ENCODE measurements around the gene ZNF469.
"Not testable (repeated sequence)": the region's sequence is repeated elsewhere in the genome, so short reads cannot be mapped to it uniquely, and the experiment has no call there.

Gene ZNF469

DNA sequence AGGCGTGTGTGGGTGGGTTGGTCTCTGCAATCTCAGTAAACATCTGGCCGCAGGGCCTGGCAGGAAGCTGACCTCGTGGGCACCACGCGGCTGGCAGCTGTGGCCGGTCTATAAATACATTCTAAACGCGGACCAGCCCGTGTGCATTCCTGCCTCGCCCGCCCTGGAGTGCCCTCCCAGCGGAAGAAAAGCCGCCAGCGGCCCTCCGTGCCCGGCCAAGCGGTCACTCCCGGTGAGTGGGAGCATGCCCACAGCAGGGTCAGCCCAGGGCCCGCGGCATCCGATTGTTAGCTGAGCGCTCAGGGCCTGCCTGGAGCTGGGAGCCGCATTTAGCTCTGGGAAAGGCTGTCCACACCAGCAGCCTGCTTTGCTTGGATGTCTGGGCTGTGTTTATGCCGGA lies 10.3 kb downstream of the ZNF469 start:
- no peak for DNase-seq

DNA sequence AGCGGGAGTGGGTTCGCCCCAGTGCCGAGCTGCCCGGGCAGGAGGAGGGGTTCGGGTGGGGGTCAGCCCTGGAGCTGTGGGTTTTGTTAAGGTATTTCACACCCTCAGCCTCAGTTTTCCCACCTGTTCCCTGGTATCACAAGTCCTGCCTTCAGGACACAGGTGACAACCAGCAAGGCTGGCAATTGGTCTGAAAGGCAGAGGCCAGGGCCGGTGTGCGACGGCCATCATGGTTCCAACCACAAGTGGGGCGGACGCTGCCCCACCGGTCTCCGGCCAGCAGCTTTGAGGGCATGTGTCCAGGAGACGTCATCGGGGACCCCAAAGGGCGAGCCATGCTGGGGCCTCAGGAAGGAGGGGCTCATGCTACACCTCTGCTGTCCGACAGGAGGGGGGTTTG lies 10.8 kb downstream of the ZNF469 start:
- no peak for DNase-seq

DNA sequence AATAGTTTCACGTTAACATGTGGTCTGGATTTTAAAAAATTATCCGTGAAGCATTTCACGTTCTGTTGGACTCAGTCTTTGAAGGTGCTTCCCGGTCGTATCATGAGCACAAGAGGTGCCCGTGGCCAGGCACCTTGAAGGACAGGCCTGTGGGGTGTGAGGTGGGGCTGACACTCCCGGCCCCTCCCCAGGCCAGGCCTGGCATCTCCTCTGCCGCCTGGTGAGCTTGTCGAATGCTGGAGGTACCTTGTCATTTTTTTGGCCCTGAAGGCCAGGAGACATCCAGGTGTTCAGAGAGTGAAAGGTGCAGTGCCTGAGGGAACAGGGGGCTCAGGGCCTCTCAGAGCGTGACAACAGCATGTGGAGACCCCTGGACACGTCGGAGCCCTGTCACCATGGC lies 11.7 kb downstream of the ZNF469 start:
- no peak for DNase-seq

DNA sequence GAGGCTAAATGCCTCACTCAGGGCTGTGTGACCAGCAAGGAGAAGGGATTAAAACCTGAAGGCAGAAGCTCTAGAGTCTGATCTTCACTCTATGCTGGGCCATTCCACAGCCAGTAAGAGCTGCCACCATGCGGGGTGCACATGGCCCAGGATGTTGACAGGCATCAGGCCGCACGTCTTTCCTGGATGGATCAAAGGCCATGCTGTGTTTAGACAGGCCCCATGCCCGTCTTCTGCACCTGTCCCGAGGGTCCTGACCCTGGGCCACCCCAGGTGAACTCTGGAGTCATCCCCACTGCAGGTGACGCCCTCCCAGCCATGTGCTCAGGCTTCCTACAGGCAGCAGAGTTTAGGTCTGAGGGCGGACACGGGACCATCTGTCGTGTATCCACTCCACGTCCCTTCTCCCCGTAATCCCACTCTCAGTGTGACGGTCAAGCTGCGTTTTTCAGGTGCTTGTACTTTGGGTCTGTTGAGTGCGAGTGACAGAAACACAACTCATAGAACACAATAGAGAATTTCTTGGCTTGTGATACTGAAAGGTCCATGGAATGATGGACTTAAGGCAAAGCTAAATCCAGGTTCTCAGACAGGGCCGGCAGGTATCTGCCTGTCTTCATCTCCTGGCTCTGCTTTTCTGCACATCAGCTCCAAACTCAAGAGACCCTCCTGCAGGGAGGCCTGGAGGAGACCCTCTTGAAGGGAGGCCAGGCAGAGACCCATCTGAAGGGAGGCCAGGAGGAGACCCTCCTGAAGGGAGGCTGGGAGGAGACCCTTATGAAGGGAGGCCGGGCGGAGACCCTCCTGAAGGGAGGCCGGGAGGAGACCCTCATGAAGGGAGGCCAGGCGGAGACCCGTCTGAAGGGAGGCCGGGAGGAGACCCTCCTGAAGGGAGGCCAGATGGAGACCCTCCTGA lies 13.2 kb downstream of the ZNF469 start:
- no peak for DNase-seq

GRCh38 chr16:88398170-88398873 lies 15.6 kb downstream of the ZNF469 start:
- no peak for DNase-seq

DNA sequence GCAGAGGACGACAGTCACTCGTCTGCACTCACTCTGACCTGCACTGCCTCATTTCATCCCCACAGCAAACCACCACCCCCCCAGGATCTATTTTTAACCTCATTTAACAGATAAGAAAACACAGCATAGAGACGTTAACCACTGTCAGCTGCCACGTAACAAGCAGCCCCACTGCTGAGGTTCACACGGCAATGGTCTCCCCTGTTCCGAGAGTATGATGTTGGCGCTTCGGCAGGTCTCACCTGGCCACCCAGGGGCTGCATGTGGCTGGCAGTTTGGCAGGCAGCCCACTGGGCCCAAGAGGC lies 16.1 kb downstream of the ZNF469 start:
- no peak for DNase-seq

DNA sequence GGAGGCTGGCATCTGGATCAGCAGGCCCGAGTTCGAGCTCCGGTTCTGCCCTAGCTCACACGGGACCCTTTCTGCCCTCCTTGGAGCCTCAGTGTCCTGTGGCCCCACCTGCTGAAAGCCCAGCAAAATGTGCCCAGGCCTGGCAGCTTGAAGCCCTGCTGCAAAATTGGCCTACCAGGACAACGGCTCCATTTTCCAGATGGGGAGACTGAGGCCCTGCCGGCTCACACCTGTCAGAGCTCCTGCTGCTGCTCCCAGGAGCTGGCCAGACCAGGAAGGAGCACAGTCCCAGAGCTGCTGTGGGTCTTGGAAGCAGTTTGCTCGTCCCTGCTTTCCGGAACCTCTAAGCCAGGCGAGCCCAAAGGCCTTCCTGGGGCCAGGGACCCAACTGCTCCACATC lies 17.4 kb downstream of the ZNF469 start:
- DNase-seq: no peak

- DNase-seq: no peak
These were observed 19.0 kb downstream of the ZNF469 start for GRCh38 chr16:88401604-88402246.

DNA sequence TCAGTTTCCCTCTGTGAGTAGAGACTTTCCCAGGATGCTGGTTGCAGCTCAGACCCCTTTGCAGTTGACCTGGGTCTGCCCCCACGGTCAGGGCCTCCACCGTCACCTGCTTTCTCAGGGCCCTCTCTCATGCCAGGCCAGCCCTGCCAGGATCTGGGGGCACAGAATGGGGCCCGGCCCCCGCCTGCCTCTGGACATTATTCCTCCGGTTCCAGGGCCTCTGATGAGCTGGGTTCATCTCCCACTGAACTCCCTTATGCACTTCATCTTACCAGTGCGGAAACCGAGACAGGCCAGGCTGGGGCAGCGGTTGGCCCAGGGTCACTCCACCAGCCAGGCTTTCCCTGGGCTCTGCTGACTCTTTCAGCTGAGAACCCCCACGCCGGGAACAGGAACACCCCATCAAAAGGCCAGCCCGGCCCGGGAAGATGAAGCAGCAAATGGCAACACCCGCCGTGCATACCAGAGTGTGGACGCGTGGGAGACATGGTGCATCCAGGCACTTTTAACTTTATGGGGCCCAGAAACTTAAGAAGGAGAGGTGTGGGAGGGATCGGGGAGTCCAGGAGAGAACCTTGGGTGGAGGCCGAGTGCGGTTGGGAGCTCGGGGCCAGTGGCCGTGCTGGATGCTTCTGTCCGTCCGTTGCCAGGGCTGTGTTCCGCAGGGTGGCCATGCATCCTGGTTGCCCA lies 19.9 kb downstream of the ZNF469 start:
- no peak for DNase-seq

DNA sequence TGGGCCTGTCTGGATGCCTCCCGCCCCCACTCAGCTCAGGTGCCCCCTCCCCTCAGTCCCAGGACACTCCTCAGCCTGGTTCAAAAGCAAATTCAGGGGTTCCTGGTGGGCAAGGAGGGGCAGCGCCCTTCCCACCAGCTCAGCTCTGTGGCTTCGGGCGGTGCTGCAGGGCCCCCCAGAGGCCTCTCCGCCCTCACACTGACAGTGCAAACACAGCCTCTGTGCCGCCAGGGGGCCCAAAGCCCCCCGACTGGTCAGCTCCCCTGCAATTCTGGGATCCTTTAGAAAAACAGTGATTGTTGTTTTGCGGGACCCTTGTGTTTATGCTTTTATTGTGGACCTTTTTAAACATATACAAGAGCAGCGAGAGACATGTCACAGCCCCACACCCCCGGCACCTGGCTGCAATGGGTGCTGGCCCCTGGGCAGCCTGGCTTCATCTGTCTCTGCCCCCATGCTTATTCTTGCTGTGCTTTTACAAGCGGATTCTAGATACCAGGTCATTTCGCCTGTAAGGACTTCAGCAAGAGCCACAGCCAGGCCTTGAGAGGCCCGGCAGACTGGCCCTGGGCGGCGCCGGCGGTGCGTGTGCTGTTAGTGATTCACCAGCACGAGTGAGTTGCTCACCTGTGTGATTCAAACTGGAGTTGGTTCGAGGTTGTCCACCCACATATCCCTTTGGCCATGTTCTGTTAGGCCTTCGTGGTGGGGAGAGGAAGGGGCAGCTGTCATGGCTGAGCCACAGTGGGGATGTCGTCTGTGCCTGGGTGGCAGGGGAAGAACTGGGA lies 21.2 kb downstream of the ZNF469 start:
- no peak for DNase-seq

- no peak for DNase-seq
These were observed 22.0 kb downstream of the ZNF469 start for GRCh38 chr16:88404769-88405168.

DNA sequence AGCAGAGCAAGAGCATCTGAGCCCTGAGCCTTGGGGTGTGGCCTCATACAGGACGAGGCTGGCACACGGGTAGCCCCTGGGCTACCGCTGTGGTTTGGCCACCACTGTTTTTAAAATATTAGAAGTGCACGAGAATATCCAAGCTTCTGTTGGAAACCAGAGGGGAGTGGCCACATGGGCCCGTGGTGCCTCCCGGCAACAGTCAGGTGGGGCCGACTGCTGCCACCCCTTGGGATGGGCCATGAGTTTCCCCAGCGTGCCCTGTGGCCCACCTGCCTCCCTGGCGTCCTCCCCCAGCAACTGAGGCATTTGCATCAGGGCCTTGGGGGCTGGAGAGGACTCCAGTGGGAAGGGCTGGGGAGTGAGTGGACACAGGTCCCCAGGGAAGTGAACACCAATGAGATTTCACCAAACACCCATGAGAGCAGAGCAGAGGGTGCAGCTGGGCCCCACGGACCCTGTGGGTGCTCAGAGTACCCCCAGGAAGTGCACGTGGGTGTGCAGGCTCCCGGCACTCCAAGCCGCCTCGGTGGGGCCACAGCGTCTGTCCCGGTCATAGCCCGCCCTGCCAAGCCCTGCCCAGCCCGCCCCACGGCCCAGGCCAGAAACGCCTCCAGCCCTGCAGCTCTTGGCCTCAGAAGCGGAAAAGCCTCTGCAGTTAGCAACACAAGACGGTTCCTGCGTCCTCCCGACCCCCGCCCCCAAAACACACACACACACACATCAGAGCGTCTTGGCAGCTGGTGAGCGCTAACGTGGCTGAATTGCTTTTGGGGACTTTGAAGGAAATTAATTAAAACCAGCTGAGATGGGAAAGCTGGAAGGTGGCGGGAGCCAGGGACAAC lies 22.7 kb downstream of the ZNF469 start:
- DNase-seq: no peak

DNA sequence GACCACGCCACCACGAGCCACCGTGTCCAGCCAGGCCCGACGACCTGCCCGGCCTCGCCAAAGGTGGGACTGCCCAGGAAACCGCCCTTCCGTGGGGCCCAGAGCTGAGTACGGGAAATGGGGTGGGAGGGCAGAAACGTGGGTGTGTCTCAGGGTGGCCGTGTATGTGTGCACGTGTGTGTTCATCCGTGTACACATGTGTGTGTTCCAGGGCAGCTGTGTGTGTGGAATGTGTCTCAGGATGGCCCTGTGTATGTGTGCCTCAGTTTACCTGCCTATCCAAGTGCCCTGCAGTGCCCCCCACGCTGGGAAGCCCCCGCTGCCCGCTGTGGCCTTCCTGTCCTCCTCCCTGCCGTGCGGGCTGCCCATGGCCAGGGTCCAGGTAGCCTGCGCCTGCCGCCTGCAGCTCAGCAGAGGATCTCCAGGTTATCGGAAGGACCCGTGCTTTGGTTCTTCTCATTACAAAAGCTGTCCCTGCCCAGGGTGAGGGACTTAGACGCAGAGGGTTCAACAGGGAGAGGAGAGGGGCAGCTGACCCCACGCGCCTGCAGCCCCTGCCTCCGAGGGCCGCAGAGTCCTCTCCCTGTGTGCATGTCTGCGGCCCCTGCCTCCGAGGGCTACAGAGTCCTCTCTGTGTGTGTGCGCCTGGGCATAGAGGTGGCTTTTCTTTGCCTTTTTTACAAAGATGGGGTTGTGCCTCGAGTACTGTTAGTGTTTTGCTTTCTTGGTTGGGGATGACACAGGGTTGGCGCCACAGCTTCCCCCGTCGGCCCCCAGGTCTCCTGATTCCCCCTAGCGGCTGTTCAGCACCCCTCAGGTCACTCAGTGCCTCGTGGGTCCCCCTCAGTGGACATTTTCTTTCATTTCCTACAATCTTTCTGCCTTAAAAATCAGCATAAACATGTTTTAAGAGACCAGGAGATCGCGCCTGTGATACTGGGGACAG lies 23.6 kb downstream of the ZNF469 start:
- DNase-seq: no peak

GRCh38 chr16:88407042-88407420 lies 24.3 kb downstream of the ZNF469 start:
- DNase-seq: no peak

DNA sequence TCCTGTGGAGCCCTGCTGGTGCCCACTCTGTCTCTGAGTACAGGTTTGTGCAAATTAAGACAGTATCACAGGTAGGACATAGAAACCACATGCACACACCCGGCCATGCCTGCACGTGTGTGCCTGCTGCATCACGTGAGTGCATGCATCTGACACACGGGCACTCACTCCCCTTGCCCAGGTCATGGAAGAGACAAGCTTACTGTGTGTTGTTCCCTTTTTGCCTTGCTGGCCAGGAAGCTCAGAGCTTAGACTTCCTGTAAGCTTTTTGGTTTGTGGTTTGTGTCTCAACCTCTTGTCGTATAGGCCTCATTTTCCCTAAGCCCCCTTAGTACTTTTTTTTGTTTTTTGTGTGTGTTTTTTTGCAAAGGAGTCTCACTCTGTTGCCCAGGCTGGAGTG lies 25.0 kb downstream of the ZNF469 start:
- no peak for DNase-seq

GRCh38 chr16:88408561-88409142 lies 25.9 kb downstream of the ZNF469 start:
- no peak for DNase-seq

DNA sequence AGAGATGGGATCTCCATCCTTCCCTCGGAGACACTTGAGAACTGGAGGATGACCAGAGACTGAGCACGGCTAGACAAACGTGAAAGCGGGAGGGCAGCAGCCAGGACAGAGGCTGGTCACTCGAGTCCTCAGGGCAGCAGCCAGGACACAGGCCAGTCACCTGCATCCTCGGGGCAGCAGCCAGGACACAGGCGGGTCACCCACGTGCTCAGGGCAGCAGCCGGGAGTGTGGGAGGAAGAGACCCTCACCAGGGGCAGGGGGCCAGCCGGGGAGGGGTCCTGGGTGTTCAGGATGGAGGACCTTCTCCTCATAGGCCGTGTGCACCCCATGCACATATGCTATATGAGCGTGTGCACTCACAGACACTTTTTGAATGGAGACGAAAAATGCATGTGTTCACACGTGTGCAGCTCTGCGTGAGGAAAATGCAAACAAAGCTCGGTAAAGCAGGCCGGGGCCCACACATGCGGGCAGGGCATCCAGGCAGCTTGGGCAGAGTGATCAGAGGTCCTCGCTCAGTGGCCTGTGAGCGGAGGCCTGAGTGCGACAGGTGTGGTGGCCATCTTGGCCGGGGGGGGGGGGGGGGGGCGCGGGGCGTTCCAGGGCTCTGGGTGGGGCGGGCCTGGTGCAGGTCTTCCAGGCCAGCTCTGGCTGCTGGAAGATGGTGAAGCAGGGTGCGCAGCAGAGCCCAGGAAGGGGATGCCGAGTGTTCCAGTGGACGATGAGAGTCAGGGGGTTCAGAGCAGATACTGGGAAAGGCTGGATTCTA lies 26.7 kb downstream of the ZNF469 start:
- no peak for DNase-seq

DNA sequence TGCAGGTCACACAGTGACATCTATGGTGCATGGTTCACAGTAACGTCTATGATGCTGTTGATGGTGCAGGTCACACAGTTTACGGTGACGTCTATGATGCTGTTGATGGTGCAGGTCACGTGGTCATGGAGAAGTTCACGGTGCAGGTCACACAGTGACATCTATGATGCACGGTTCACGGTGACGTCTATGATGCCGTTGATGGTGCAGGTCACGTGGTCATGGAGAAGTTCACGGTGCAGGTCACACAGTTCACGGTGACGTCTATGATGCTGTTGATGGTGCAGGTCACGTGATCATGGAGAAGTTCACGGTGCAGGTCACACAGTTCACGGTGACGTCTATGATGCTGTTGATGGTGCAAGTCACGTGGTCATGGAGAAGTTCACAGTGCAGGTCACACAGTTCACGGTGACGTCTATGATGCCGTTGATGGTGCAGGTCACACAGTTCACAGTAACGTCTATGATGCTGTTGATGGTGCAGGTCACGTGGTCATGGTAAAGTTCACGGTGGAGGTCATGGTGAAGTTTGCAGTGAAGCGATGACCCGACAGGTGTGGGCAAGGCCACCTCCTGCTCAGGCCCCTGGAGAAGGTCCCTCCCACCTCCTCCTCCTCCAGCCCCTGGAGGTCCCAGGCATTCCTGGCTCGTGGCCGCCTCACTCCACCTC lies 27.7 kb downstream of the ZNF469 start:
- DNase-seq: not testable (repeated sequence)
